ENCODE measurements around the gene RAB44.

GRCh38 chr6:36757943-36758508 lies 60.4 kb downstream of the RAB44 start:
- no peak for TF ChIP-seq RFX5 (IDR thresholded peaks at IDR 0.05; ENCODE audit: low read length)
- no peak for TF ChIP-seq GABPA (IDR thresholded peaks at IDR 0.05; ENCODE audit: low read depth)
- no peak for TF ChIP-seq CTCF (IDR thresholded peaks at IDR 0.05)
- no peak for TF ChIP-seq RXRA (IDR thresholded peaks at IDR 0.05; ENCODE audit: borderline replicate concordance, low read depth)

Data from SK-N-SH (cell line).